WTC11 (cell line): ENCODE data around the gene TNS3.

Source experiments
- CTCF ChIP-seq: fragments of 200-600 bp; IDR thresholded peaks from 2 replicates; pipeline ENCODE4 v1.8.0; 2022; ENCODE audit warnings: antibody characterized with exemption
- MAX ChIP-seq: sonication (generic); formaldehyde crosslinking; IDR thresholded peaks from 2 replicates; pipeline ENCODE4 v1.8.0; 2022; ENCODE audit warnings: mild to moderate bottlenecking, missing genetic modification reagents
- TCF7 ChIP-seq: sonication (generic); formaldehyde crosslinking; IDR thresholded peaks from 2 replicates; pipeline ENCODE4 v1.8.0; 2022; ENCODE audit warnings: mild to moderate bottlenecking, low read depth, missing genetic modification reagents, moderate library complexity

- TF ChIP-seq MAX = no peak
- TF ChIP-seq TCF7 (CRISPR knock-in tag) = no peak
- TF ChIP-seq CTCF = no peak
Observed at GRCh38 chr7:47489624-47490023, 92.3 kb downstream of the TNS3 start.
